ENCODE results near the gene FAM241A. TPM values are rescaled to one million over a fixed set of nuclear protein-coding genes. Genes with fewer than 3 reads are reported as not detected.
A peak's percentile ranks its signal among the peaks of the same experiment; 100 is the strongest.

The FAM241A gene
- polyA plus RNA-seq, 2 of the 4 experiments (the other 2 are of a cell fraction) = 0.67 to 2.3 TPM

- H3K4me1 ChIP-seq = peaks cover 28% of the 10 kb centered on the region; the same call in 2 of the 3 replicates
- CTCF ChIA-PET = interaction anchor here (0.6 to 11.5 kb wide), 4 partner anchors 15 to 131 kb away, joined by 3 to 128 read pairs (median 3); no protein-coding TSS in a partner anchor
- POLR2A ChIA-PET = interaction anchor here (1.3 to 1.8 kb wide), 2 partner anchors 119 to 133 kb away, joined by 4 to 7 read pairs; no protein-coding TSS in a partner anchor
These were observed 86.8 kb downstream of the FAM241A start, which contains the start of gene AP1AR for GRCh38 chr4:112231779-112232713. AP1AR (plus strand) TSS chr4:112231787; CDS start chr4:112232092, 305 bp downstream.

GRCh38 chr4:112234952-112235609, 89.8 kb downstream of the FAM241A start:
- TF ChIP-seq CBX2 (IDR thresholded peaks at IDR 0.05; ENCODE audit: borderline replicate concordance, low read depth) (no peak), FOSL2 (IDR thresholded peaks at IDR 0.05) (peak; percentile 21; the same call in 1 of the 2 replicates), FOSL2 (CRISPR knock-in tag; IDR thresholded peaks at IDR 0.05) (peak; percentile 89), SMC3 (IDR thresholded peaks at IDR 0.05) (peak; percentile 85), RAD21 (conservative IDR thresholded peaks at IDR 0.05 in 1 of 2, IDR thresholded peaks at IDR 0.05 in 1 of 2) (peak; percentile 70 to 75), CTCF (IDR thresholded peaks at IDR 0.05) (peak; percentile 82)
- H3K4me3 ChIP-seq = no peak overlapping the region
- no peak for FAIRE-seq
- ChIA-PET POLR2A (no interaction called here), CTCF (interaction anchor here (0.8 to 11.5 kb wide), 11 partner anchors 10 to 134 kb away, joined by 3 to 128 read pairs (median 4); no protein-coding TSS in a partner anchor)
- peaks cover 25% of the 10 kb centered on the region; the same call in 2 of the 3 replicates for H3K4me1 ChIP-seq
- peak overlapping the region; percentile 16; the same call in 1 of the 3 replicates for H3K4me2 ChIP-seq
- no peak overlapping the region for H3K27ac ChIP-seq
- peak; percentile 46 to 69 for DNase-seq (ENCODE audit: low read depth in 1 of 2, low spot score in 1 of 2)
- no peak for ATAC-seq
- H3K9me3 ChIP-seq = no peaks in the 10 kb centered on the region
- WGBS (ENCODE audit: missing lambda C conversion rate) = 35% methylated on average over 3 of the region's 3 CpGs

More at GRCh38 chr4:112231779-112232713, 86.8 kb downstream of the FAM241A start, which contains the start of gene AP1AR:
- 4% methylated on average over 14 of the region's 70 CpGs for WGBS (ENCODE audit: missing lambda C conversion rate)
- FAIRE-seq (no peak), ATAC-seq (peak; percentile 83 to 88), DNase-seq (ENCODE audit: low read depth in 1 of 2, low spot score in 1 of 2) (peak; percentile 66)
- Histone ChIP-seq H3K9me3 (no peaks in the 10 kb centered on the region), H3K4me3 (peak within 1 kb of the TSS; percentile 95), H3K27ac (peak within 1 kb of the TSS; percentile 94 to 96), H3K4me2 (peak within 1 kb of the TSS; percentile 96)
- TF ChIP-seq EHF (CRISPR knock-in tag; IDR thresholded peaks at IDR 0.05) (no peak), POLR2A (IDR thresholded peaks at IDR 0.05; ENCODE audit: low read length) (peak; percentile 83), MAX (IDR thresholded peaks at IDR 0.05) (peak; percentile 25), REST (IDR thresholded peaks at IDR 0.05) (no peak), TFCP2L1 (CRISPR knock-in tag; IDR thresholded peaks at IDR 0.05) (0 out of 2 replicates have a peak, but pooled peaks have one; percentile 52), USF2 (IDR thresholded peaks at IDR 0.05) (peak; percentile 69), RNF2 (IDR thresholded peaks at IDR 0.05; ENCODE audit: borderline replicate concordance, low read depth) (no peak), PHF8 (IDR thresholded peaks at IDR 0.05; ENCODE audit: borderline replicate concordance, low read depth) (peak; percentile 87; the same call in 1 of the 2 replicates), FOSL2 (IDR thresholded peaks at IDR 0.05) (no peak), FOSL2 (CRISPR knock-in tag; IDR thresholded peaks at IDR 0.05) (no peak), ZNF302 (CRISPR knock-in tag; IDR thresholded peaks at IDR 0.05) (no peak), JUN (IDR thresholded peaks at IDR 0.05) (peak in 1 of 2 experiments; percentile 79; a peak in 3 of 5 replicates), KDM5A (IDR thresholded peaks at IDR 0.05) (no peak)

Data from A549 (cell line).